ENCODE measurements around the gene SRSF6. TPM values are rescaled to one million over a fixed set of nuclear protein-coding genes. Genes with fewer than 3 reads are reported as not detected.

Gene SRSF6
- 10 to 100 TPM; 52.7 to 74.2 (median 53.4) TPM for total RNA-seq

GRCh38 chr20:43457640-43458421 is at the start of gene SRSF6:
TSS of gene SRSF6 (plus strand) at chr20:43457896. CDS start at chr20:43458034, 138 bp downstream.
- intact Hi-C loops (cut with DNase I) = loop anchor here (10.0 kb wide), 1 partner anchor 627 kb away; no protein-coding TSS in a partner anchor
- Histone ChIP-seq H3K36me3 (peaks cover 6 to 39% (median 22%) of the 10 kb centered on the region in 3 donors), H3K27me3 (peaks cover 0 to 17% (median 0%) of the 10 kb centered on the region in 4 donors), H3K4me3 (peak within 1 kb of the TSS; percentile 86 to 96 (median 93)), H3K9me3 (no peaks in the 10 kb centered on the region), H3K27ac (peak within 1 kb of the TSS; percentile 99 to 100 (median 100)), H3K4me1 (peaks cover 12 to 45% (median 12%) of the 10 kb centered on the region in 3 donors)
- DNase-seq = peak; percentile 75
- peak in 3 of 4 donors; percentile 78 to 98 (median 98) for TF ChIP-seq POLR2A (IDR thresholded peaks at IDR 0.05)
- TF ChIP-seq, protein P1, sequence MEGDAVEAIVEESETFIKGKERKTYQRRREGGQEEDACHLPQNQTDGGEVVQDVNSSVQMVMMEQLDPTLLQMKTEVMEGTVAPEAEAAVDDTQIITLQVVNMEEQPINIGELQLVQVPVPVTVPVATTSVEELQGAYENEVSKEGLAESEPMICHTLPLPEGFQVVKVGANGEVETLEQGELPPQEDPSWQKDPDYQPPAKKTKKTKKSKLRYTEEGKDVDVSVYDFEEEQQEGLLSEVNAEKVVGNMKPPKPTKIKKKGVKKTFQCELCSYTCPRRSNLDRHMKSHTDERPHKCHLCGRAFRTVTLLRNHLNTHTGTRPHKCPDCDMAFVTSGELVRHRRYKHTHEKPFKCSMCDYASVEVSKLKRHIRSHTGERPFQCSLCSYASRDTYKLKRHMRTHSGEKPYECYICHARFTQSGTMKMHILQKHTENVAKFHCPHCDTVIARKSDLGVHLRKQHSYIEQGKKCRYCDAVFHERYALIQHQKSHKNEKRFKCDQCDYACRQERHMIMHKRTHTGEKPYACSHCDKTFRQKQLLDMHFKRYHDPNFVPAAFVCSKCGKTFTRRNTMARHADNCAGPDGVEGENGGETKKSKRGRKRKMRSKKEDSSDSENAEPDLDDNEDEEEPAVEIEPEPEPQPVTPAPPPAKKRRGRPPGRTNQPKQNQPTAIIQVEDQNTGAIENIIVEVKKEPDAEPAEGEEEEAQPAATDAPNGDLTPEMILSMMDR (IDR thresholded peaks at IDR 0.05) = peak in 2 of 6 experiments; percentile 6 to 22
- 0% methylated on average over 6 to 11 of the region's 101 CpGs for WGBS, 2 donors

- no peak for DNase-seq
- peaks cover 0 to 27% (median 0%) of the 10 kb centered on the region in 4 donors for H3K27me3 ChIP-seq
- TF ChIP-seq, protein P1 (IDR thresholded peaks at IDR 0.05) = peak in 5 of 6 experiments; percentile 17 to 59 (median 29)
- TF ChIP-seq POLR2A (IDR thresholded peaks at IDR 0.05) = no peak
- no peak overlapping the region for H3K27ac ChIP-seq
- H3K4me3 ChIP-seq = no peak overlapping the region
- WGBS, 2 donors = 29 to 37% methylated on average over 6 to 10 of the region's 11 CpGs
- intact Hi-C loops (cut with DNase I) = no loop called here
- peaks cover 0 to 8% (median 0%) of the 10 kb centered on the region in 3 donors for H3K9me3 ChIP-seq
- H3K36me3 ChIP-seq = no peaks in the 10 kb centered on the region
- no peaks in the 10 kb centered on the region for H3K4me1 ChIP-seq
Observed at GRCh38 chr20:43408848-43409576, 48.7 kb upstream of the SRSF6 start.

DNA sequence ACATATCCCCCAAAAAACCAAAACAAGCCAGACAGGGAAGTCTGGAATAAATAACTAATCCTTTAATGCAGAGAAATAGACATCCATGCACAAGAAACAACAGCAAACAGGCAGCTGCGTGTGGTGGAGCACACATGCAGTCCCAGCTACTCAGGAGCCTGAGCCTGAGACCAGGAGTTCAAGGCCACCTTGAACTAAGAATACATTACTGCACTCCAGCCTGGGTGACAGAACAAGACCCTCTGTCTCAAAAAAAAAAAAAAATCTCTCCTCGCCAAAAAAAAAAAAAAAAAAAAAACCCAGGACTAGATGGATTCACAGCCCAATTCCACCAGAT is 48.2 kb upstream of the SRSF6 start:
- TF ChIP-seq, protein P1 (IDR thresholded peaks at IDR 0.05) = no peak
- no peak for TF ChIP-seq POLR2A (IDR thresholded peaks at IDR 0.05)
- peaks cover 0 to 26% (median 0%) of the 10 kb centered on the region in 4 donors for H3K27me3 ChIP-seq
- intact Hi-C loops (cut with DNase I) = no loop called here
- 73 to 78% methylated on average over 2 of the region's 2 CpGs for WGBS, 2 donors
- DNase-seq = no peak
- H3K36me3 ChIP-seq = no peaks in the 10 kb centered on the region
- no peak overlapping the region for H3K4me3 ChIP-seq
- no peak overlapping the region for H3K27ac ChIP-seq
- H3K9me3 ChIP-seq = peaks cover 0 to 8% (median 0%) of the 10 kb centered on the region in 3 donors
- no peaks in the 10 kb centered on the region for H3K4me1 ChIP-seq

GRCh38 chr20:43415661-43416430 is 41.9 kb upstream of the SRSF6 start:
- Histone ChIP-seq H3K9me3 (peaks cover 0 to 27% (median 13%) of the 10 kb centered on the region in 3 donors), H3K27me3 (peaks cover 0 to 16% (median 0%) of the 10 kb centered on the region in 4 donors), H3K36me3 (no peaks in the 10 kb centered on the region), H3K4me3 (no peak overlapping the region), H3K27ac (no peak overlapping the region), H3K4me1 (no peaks in the 10 kb centered on the region)
- no peak for DNase-seq
- intact Hi-C loops (cut with DNase I) = no loop called here
- WGBS, 2 donors = 49 to 58% methylated on average over 3 to 4 of the region's 12 CpGs
- TF ChIP-seq POLR2A (IDR thresholded peaks at IDR 0.05) = no peak
- TF ChIP-seq, protein P1 (IDR thresholded peaks at IDR 0.05) = no peak
